ENCODE results near the gene XPC. TPM values are rescaled to one million over a fixed set of nuclear protein-coding genes. Genes with fewer than 3 reads are reported as not detected.

The XPC gene
- total and polyA plus RNA-seq, 2 donors (not counting 3 experiments of a cell fraction or from before 2014, with no cell fraction given) = 11.9 to 36.8 TPM

DNA sequence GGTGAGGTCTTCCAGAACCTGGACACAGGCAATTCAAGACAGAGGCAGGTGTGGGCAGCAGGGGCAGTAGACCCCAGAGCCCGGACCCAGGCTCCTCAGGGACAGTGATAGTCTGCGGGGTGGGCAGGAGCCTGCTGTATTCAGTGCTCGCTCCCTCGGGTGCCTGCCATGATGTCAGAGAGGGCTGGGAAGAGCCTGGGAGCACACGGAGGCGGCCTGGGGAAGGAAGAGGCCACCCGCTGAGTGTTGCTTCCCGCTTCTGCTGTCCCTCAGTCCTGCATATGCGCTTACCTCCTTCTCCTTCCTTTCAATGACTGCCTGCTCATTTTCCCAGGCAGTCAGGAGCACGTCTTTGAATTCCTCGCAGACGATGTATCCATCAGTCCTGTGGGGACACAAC lies 30.8 kb downstream of the XPC start:
- TF ChIP-seq EZH2 (IDR thresholded peaks at IDR 0.05; ENCODE audit: borderline replicate concordance, low read depth, low read length, severe bottlenecking) (no peak), MYC (IDR thresholded peaks at IDR 0.05; ENCODE audit: low read depth, low read length) (no peak), FOS (IDR thresholded peaks at IDR 0.05; ENCODE audit: borderline replicate concordance, insufficient read depth, low read length) (no peak), POLR2A (IDR thresholded peaks at IDR 0.05; ENCODE audit: low read depth, low read length) (no peak)
- TF ChIP-seq, protein P1, sequence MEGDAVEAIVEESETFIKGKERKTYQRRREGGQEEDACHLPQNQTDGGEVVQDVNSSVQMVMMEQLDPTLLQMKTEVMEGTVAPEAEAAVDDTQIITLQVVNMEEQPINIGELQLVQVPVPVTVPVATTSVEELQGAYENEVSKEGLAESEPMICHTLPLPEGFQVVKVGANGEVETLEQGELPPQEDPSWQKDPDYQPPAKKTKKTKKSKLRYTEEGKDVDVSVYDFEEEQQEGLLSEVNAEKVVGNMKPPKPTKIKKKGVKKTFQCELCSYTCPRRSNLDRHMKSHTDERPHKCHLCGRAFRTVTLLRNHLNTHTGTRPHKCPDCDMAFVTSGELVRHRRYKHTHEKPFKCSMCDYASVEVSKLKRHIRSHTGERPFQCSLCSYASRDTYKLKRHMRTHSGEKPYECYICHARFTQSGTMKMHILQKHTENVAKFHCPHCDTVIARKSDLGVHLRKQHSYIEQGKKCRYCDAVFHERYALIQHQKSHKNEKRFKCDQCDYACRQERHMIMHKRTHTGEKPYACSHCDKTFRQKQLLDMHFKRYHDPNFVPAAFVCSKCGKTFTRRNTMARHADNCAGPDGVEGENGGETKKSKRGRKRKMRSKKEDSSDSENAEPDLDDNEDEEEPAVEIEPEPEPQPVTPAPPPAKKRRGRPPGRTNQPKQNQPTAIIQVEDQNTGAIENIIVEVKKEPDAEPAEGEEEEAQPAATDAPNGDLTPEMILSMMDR (IDR thresholded peaks at IDR 0.05; ENCODE audit: extremely low read depth in 1 of 2, insufficient read depth in 1 of 2, low read depth in 1 of 2, low read length in 2 of 2) = no peak
- intact Hi-C loops (cut with micrococcal nuclease) = loop anchor here (10.0 kb wide), 2 partner anchors 257 to 797 kb away; partner anchors contain the start of genes NR2C2 and SLC6A6
- H3K4me3 ChIP-seq (replicated peaks in 1 of 3; ENCODE audit: insufficient read depth in 1 of 3, low read depth in 1 of 3, low read length in 3 of 3) = no peak overlapping the region
- H3K27ac ChIP-seq (ENCODE audit: insufficient read depth, low read depth, low read length) = no peak overlapping the region
- H3K9ac ChIP-seq (replicated peaks; ENCODE audit: extremely low read depth, insufficient read depth, low read length) = no peak overlapping the region
- H3K9me1 ChIP-seq (replicated peaks; ENCODE audit: control insufficient read depth, extremely low read depth, insufficient read depth, low read length) = no peaks in the 10 kb centered on the region
- POLR2A ChIA-PET = no interaction called here
- dilution Hi-C loops (cut with MboI; ENCODE audit: extremely low pct_ligation_motif_present, low sequenced_read_pairs) = no loop called here
- H3K4me2 ChIP-seq (ENCODE audit: insufficient read depth, low read length) = no peak overlapping the region
- no TSS peak for BruUV-seq (replicated peaks)
- no peaks in the 10 kb centered on the region for H3K79me2 ChIP-seq (ENCODE audit: control insufficient read depth, insufficient read depth, low read length)
- no peaks in the 10 kb centered on the region for H3K27me3 ChIP-seq (ENCODE audit: control insufficient read depth in 2 of 2, insufficient read depth in 2 of 2, low read length in 2 of 2)
- CTCF ChIA-PET = interaction anchor here (0.8 kb wide), 1 partner anchor 22 kb away, joined by 4 read pairs; the partner anchor contains the start of genes CHCHD4 and TMEM43
- H2AFZ ChIP-seq (ENCODE audit: low read depth, low read length) = no peak overlapping the region
- H3K36me3 ChIP-seq (ENCODE audit: control insufficient read depth in 2 of 2, extremely low read depth in 1 of 2, insufficient read depth in 2 of 2, low read length in 2 of 2) = peaks cover 0 to 12% of the 10 kb centered on the region in 2 experiments
- H3K9me3 ChIP-seq (replicated peaks; ENCODE audit: control insufficient read depth, insufficient read depth, low read length) = no peaks in the 10 kb centered on the region
- FAIRE-seq (no peak), DNase-seq (ENCODE audit: low read depth, low spot score) (no peak)
- no peaks in the 10 kb centered on the region for H4K20me1 ChIP-seq (replicated peaks; ENCODE audit: control insufficient read depth, extremely low read depth, insufficient read depth, low read length)
- peaks cover 30% of the 10 kb centered on the region for H3K4me1 ChIP-seq (ENCODE audit: control insufficient read depth, extremely low read depth, insufficient read depth, low read length)

DNA sequence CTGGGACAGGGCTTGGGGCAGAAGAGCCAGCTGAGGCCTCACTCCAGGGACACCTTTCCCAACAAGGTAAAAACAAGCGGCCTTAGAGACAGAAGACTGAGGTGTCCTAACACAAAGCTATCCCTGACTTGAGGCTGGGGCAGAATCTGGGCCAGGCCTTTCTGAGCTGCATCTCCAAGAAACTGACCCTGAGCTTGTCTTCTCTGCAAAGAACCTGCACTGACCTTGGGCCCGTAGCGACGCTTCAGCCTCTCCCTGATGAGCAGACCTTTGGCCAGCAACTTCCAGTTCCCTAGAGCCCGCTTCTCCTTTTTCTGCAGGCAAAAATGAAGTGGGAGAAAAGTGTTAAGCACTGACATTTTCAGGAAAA lies 31.4 kb downstream of the XPC start:
- FAIRE-seq (no peak), DNase-seq (ENCODE audit: low read depth, low spot score) (no peak)
- peaks cover 0 to 7% of the 10 kb centered on the region in 2 experiments for H3K36me3 ChIP-seq (ENCODE audit: control insufficient read depth in 2 of 2, extremely low read depth in 1 of 2, insufficient read depth in 2 of 2, low read length in 2 of 2)
- no peak overlapping the region for H3K4me2 ChIP-seq (ENCODE audit: insufficient read depth, low read length)
- no peaks in the 10 kb centered on the region for H3K27me3 ChIP-seq (ENCODE audit: control insufficient read depth in 2 of 2, insufficient read depth in 2 of 2, low read length in 2 of 2)
- H3K9me1 ChIP-seq (replicated peaks; ENCODE audit: control insufficient read depth, extremely low read depth, insufficient read depth, low read length) = no peaks in the 10 kb centered on the region
- H3K27ac ChIP-seq (ENCODE audit: insufficient read depth, low read depth, low read length) = no peak overlapping the region
- BruUV-seq (replicated peaks) = no TSS peak
- CTCF ChIA-PET = interaction anchor here (4.9 kb wide), 1 partner anchor 22 kb away, joined by 30 read pairs; the partner anchor contains the start of genes CHCHD4 and TMEM43
- no peaks in the 10 kb centered on the region for H3K9me3 ChIP-seq (replicated peaks; ENCODE audit: control insufficient read depth, insufficient read depth, low read length)
- peaks cover 35% of the 10 kb centered on the region for H3K4me1 ChIP-seq (ENCODE audit: control insufficient read depth, extremely low read depth, insufficient read depth, low read length)
- intact Hi-C loops (cut with micrococcal nuclease) (loop anchor here (10.0 kb wide), 2 partner anchors 258 to 798 kb away; partner anchors contain the start of genes NR2C2 and SLC6A6), dilution Hi-C loops (cut with MboI; ENCODE audit: extremely low pct_ligation_motif_present, low sequenced_read_pairs) (no loop called here)
- H4K20me1 ChIP-seq (replicated peaks; ENCODE audit: control insufficient read depth, extremely low read depth, insufficient read depth, low read length) = no peaks in the 10 kb centered on the region
- H3K4me3 ChIP-seq (replicated peaks in 1 of 3; ENCODE audit: insufficient read depth in 1 of 3, low read depth in 1 of 3, low read length in 3 of 3) = no peak overlapping the region
- POLR2A ChIA-PET = interaction anchor here (0.9 kb wide), 1 partner anchor 32 kb away, joined by 3 read pairs; the partner anchor contains the start of genes LSM3 and XPC
- H3K79me2 ChIP-seq (ENCODE audit: control insufficient read depth, insufficient read depth, low read length) = no peaks in the 10 kb centered on the region
- no peak overlapping the region for H2AFZ ChIP-seq (ENCODE audit: low read depth, low read length)
- no peak overlapping the region for H3K9ac ChIP-seq (replicated peaks; ENCODE audit: extremely low read depth, insufficient read depth, low read length)
- TF ChIP-seq GATA2 (IDR thresholded peaks at IDR 0.05; ENCODE audit: insufficient read depth, insufficient read length, low read depth, low read length) (no peak), POLR2A (IDR thresholded peaks at IDR 0.05; ENCODE audit: low read depth, low read length) (no peak), POLR2AphosphoS5 (IDR thresholded peaks at IDR 0.05; ENCODE audit: insufficient read depth, low read depth, low read length) (no peak), MYC (IDR thresholded peaks at IDR 0.05; ENCODE audit: low read depth, low read length) (no peak), FOS (IDR thresholded peaks at IDR 0.05; ENCODE audit: borderline replicate concordance, insufficient read depth, low read length) (no peak), EZH2 (IDR thresholded peaks at IDR 0.05; ENCODE audit: borderline replicate concordance, low read depth, low read length, severe bottlenecking) (no peak), JUN (IDR thresholded peaks at IDR 0.05; ENCODE audit: borderline replicate concordance, insufficient read depth, insufficient read length, low read depth) (no peak), MAX (IDR thresholded peaks at IDR 0.05; ENCODE audit: insufficient read depth, insufficient read length) (no peak)
- TF ChIP-seq, protein P1 (IDR thresholded peaks at IDR 0.05; ENCODE audit: extremely low read depth in 1 of 2, insufficient read depth in 1 of 2, low read depth in 1 of 2, low read length in 2 of 2) = no peak

Measured in endothelial cell of umbilical vein (primary cell).